NCI-H460 (cell line): Measurements from ENCODE around the gene SRPK1. TPM values are rescaled to one million over a fixed set of nuclear protein-coding genes. Genes with fewer than 3 reads are reported as not detected.

Source experiments
- DNase-seq: peaks from one replicate; pipeline ENCODE4 v3.0.0-alpha.2; 2016; ENCODE audit warnings: low read depth; ENCODE audit errors: extremely low read depth
- total RNA-seq: library from RNA; depleted of rRNA; stranded (reverse); fragments of >200 nt; shearing (Covaris generic); gene quantifications from 2 replicates; pipeline ENCODE4 v1.2.3, GENCODE V29; 2014; rRNA removed

SRPK1 gene
- total RNA-seq, 1 experiment from 2014 or later, result 68.4 TPM

DNA sequence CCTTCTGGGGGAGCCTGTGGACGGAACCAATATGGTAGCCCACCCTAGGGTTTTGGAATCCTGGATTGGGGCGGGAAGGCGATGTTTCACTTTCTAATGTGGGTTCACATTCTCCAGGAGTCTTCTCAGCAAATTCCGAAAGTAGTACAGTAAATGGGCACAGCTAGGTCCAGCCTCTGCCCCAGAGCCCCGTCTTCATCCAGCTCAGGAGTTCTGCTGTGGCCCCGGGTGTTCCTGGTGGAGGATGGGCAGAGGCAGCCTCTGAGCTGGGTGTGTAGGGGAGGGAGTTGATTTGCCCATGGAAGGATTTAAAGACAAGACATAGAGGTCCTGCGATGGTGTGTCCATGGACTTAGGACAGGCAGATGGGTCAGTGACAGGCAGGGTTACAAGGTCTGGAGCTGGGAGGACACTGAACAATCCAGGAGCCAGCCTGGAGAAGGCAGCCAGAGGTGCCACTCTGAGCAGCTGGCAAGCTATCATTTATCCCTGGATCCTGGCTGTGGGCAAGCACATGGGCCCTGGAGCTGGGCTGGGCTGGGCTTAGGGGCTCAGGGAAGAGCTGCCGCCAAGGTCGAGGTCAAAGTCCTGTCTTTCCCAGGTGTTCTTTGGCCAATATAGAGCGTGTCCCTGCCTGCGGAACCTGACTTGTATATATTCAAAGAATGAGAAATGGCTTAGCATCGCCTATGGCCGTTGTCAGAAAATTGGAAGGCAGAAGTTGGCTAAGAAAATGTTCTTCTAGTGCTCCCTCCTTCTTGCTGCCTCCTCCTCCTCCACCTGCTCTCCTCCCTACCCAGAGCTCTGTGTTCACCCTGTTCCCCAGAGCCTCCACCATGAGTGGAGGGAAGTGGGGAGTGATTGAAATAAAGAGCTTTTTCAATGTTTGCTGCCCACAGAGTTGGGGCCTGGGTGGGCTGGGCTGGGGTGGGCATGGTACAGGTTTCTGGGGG is 133.4 kb downstream of the SRPK1 start:
- no peak for DNase-seq

- DNase-seq, result no peak
These were observed 134.1 kb downstream of the SRPK1 start for GRCh38 chr6:35786810-35787209.

DNA sequence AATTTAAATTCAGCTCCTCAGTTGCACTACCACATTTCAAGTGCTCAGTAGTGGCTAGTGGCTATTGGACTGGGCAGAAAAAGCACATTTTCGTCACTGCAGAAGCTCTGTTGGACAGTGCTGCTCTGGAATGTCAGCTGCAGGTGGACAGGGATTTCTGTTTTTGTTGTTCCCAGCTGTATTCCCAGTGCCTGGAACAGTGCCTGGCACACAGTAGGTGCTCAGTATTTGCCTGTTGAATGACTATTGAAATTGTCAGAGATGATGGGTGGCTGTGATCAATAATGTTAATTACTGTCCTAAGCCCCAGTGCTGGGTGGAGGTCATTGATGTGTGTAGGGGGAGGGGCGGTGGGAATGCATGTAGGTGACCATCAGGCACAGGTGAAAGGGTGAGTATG is 134.6 kb downstream of the SRPK1 start:
- no peak for DNase-seq

GRCh38 chr6:35784200-35784599 is 136.7 kb downstream of the SRPK1 start:
- no peak for DNase-seq

Other genes with a start within 250 kb of the SRPK1 start
- gene FKBP5, start 232.2 kb downstream of the SRPK1 start, total RNA-seq, result 5.7 and 8.9 TPM in 2 replicates
- gene ARMC12, start 184.1 kb downstream of the SRPK1 start, total RNA-seq, result 0.50 TPM in 1 of 2 replicates, not detected in the other
- not detected in 2 replicates for gene CLPSL2, start 144.5 kb downstream of the SRPK1 start, total RNA-seq
- gene CLPSL1, start 140.1 kb downstream of the SRPK1 start, total RNA-seq, result not detected in 2 replicates
- gene CLPS, start 123.8 kb downstream of the SRPK1 start, total RNA-seq, result not detected in 2 replicates
- not detected in 2 replicates for gene LHFPL5, start 115.7 kb downstream of the SRPK1 start, total RNA-seq
- not detected in 2 replicates for gene SLC26A8, start 103.5 kb upstream of the SRPK1 start, total RNA-seq
- gene MAPK14, start 106.7 kb upstream of the SRPK1 start, total RNA-seq, result 26.5 and 28.4 TPM in 2 replicates
- 0.55 and 0.89 TPM in 2 replicates for gene MAPK13, start 209.4 kb upstream of the SRPK1 start, total RNA-seq